GM12801 (cell line): ENCODE results near the gene IVNS1ABP.

ENCODE experiments used
- CTCF ChIP-seq: IDR thresholded peaks from one replicate; pipeline ENCODE4 v1.5.1; 2011; ENCODE audit warnings: control low read depth; ENCODE audit not compliant: insufficient read length; ENCODE audit errors: extremely low read depth

Gene IVNS1ABP

GRCh38 chr1:185351734-185352466, 34.9 kb upstream of the IVNS1ABP start:
- no peak for TF ChIP-seq CTCF

GRCh38 chr1:185350027-185350442, 33.0 kb upstream of the IVNS1ABP start:
- TF ChIP-seq CTCF = no peak

GRCh38 chr1:185349556-185349955, 32.5 kb upstream of the IVNS1ABP start:
- no peak for TF ChIP-seq CTCF

- TF ChIP-seq CTCF = no peak
Observed at GRCh38 chr1:185348985-185349384, 31.9 kb upstream of the IVNS1ABP start.

GRCh38 chr1:185348296-185348695, 31.3 kb upstream of the IVNS1ABP start:
- no peak for TF ChIP-seq CTCF

- no peak for TF ChIP-seq CTCF
Observed at GRCh38 chr1:185345913-185346720, 29.1 kb upstream of the IVNS1ABP start.

- no peak for TF ChIP-seq CTCF
Observed at GRCh38 chr1:185343306-185343705, 26.3 kb upstream of the IVNS1ABP start.
